GM19035 (cell line): Measurements from ENCODE around the gene RASA1.

ENCODE experiments used
- ATAC-seq: cut with Tn5 transposase; IDR thresholded peaks from one replicate; pipeline ENCODE4 v1.9.1; 2021; ENCODE audit not compliant: unreplicated experiment

RASA1 gene

DNA sequence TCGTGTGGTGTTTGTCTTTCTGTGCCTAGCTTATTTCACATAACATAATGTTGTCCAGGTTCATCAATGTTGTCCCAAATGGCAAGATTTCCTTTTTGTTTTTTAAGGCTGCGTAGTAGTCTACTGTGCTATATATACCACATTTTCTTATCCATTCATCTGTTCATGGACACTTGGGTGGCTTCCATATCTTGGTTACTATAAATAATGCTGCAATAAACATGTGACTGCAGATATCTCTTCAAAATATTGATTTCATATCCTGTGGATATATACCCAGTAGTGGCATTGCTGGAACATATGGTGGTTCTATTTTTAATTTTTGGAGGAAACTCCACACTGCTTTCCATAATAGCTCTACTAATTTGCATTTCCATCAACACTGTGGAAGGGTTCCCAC lies 170.5 kb downstream of the RASA1 start:
- no peak for ATAC-seq
